PC-3 (cell line): ENCODE results near the gene SNX19.

ENCODE experiments used
- EZH2 ChIP-seq: fragments of 300-600 bp; sonication (generic); IDR thresholded peaks from one replicate; pipeline ENCODE4 v1.6.1; 2017; ENCODE audit warnings: antibody characterized with exemption, mild to moderate bottlenecking, low read length; ENCODE audit not compliant: unreplicated experiment
- EZH2phosphoT487 ChIP-seq: fragments of 300-600 bp; sonication (generic); IDR thresholded peaks from 2 replicates; pipeline ENCODE4 v1.6.1; 2018; ENCODE audit warnings: mild to moderate bottlenecking, antibody characterized with exemption, low read length, borderline replicate concordance
- TF ChIP-seq, protein P1 (sequence below): fragments of 300-600 bp; sonication (generic); conservative IDR thresholded peaks from 2 replicates; pipeline ENCODE4 v1.5.1; 2017; ENCODE audit warnings: antibody characterized with exemption, low read depth, mild to moderate bottlenecking, low read length

DNA sequence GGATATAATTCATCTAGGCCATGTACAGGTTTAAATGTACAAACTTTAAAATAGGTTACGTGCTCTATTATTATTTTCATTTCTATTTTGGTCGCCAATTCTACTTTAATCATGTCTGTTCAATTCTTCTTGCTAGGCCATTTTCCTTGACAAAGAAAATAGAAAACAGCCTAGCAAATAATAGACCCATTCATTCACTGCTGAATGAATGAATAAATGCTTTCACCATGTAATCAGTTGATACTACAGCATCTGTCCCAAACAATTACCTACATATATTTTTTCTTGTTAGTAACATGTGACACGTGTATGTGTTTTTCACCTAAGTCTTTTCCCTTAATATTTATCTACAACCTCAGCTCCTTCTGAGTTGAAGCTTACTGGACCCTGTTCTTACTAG, 27.5 kb downstream of the SNX19 start:
- TF ChIP-seq EZH2 (no peak), EZH2phosphoT487 (no peak)
- TF ChIP-seq, protein P1, sequence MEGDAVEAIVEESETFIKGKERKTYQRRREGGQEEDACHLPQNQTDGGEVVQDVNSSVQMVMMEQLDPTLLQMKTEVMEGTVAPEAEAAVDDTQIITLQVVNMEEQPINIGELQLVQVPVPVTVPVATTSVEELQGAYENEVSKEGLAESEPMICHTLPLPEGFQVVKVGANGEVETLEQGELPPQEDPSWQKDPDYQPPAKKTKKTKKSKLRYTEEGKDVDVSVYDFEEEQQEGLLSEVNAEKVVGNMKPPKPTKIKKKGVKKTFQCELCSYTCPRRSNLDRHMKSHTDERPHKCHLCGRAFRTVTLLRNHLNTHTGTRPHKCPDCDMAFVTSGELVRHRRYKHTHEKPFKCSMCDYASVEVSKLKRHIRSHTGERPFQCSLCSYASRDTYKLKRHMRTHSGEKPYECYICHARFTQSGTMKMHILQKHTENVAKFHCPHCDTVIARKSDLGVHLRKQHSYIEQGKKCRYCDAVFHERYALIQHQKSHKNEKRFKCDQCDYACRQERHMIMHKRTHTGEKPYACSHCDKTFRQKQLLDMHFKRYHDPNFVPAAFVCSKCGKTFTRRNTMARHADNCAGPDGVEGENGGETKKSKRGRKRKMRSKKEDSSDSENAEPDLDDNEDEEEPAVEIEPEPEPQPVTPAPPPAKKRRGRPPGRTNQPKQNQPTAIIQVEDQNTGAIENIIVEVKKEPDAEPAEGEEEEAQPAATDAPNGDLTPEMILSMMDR: no peak
